IPS-NIHi11 (cell line): Measurements from ENCODE around the gene CBX8.

Experiments used
- DNase-seq: peaks from one replicate; pipeline ENCODE4 v3.0.0; 2012; ENCODE audit warnings: mixed read lengths, low spot score

CBX8 gene

DNA sequence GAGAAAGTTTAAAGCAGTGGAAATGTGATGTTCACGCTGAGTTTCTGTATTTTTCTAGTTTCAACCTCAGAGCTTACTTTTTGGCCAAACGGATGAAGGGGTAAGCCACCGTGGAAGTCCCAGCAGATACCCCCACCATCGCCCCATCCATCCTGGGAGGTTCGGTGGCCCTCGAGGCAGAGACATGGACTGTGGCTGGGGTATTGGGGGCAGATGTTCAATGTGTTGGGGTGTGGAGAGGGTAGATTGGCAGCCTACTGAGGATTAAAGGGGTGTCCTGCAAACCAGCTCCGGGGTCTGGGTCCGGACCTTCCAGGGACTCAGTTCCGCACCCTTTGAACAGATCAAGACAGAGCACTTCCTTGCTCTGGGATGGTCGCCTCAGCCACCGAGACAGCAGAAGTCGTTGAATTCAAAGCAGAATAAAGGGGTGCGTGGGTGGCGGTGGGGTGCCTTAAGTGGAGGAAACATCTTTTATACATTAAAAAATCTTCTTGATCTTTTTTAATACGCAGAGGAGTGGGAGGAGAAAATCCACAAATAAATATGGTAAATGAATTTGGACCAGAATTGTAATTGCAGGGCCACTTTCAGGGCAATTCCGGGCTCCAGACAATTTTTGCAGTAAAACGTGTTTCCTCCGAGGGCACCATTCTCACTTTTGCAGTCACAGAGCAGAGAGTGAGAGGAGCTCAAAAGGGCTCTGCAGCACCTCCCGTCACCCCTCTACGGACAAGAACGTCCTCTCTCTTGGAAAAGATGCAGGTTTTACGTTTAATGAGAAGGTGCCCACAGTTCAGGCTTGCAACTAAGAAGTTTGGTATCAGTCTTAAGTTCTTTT, 8.2 kb upstream of the CBX8 start:
- no peak for DNase-seq

DNA sequence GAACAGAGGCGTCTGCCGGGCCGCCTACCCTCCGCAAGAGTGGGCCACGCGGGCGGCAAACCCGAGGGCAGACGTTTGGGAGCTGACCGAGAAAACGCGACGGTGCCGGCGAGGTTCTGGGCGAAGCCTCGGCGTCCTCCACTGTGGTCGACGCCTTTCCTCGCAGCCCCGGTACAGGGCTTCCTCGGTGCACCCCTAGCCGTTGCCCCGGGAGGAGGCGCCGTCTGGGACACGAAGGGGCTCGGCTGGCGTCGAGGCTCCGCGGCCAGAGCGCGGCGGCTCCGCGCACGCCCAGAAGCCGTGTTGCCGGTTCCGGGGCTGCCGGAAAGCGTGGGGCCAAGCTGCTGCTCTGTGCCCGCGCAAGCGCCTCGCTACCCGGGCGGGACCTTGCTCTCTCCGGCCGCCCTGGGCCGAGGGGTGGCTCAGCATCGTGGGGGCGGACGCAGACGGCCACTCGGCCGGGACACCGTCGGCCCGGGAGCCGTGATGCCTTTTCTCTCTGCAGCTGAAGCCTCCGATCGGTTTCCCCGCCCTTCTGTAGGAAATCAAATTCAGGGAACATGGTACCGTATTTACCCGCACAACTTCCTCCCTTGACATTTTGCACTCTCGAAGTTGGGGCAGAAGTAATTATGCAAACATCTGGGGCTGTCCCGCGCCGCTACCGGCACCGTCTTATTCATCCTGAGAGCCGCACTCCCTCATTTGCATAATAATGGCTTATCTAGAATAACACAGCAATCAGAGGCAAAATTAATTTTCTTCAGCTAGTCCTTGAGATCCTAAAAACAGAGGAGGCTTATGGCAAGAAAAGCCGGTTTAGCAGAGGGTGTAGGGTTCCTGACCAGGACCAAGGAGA, 7.3 kb upstream of the CBX8 start:
- no peak for DNase-seq

DNA sequence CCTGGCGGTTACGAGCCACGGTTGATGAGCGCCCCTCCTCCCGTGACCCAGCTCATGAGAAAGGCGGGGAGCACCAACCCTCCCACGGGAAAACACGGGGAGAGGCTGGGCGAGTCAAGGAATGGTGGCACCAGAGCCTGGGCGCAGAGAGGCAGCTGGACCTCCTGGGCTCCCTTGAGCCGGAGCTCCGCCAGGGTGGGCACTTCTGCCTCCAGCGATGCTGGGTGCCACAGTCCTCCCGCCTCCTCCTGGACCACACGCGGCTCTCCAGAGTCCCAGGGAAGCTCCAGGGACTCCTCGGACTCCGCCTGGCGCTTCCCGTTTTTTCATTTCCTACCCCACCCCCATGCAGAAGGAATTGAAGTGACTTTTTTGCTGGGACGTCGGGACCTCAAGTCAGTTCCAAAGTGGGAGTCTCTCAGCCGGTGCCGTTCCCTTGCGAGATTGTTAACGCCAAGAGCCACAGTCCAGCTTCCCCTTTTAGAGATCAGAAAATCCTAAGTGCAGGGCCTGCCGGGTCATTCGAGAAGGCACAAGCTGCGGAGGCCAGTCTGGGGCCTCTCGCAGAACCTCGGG, 6.6 kb upstream of the CBX8 start:
- no peak for DNase-seq

DNA sequence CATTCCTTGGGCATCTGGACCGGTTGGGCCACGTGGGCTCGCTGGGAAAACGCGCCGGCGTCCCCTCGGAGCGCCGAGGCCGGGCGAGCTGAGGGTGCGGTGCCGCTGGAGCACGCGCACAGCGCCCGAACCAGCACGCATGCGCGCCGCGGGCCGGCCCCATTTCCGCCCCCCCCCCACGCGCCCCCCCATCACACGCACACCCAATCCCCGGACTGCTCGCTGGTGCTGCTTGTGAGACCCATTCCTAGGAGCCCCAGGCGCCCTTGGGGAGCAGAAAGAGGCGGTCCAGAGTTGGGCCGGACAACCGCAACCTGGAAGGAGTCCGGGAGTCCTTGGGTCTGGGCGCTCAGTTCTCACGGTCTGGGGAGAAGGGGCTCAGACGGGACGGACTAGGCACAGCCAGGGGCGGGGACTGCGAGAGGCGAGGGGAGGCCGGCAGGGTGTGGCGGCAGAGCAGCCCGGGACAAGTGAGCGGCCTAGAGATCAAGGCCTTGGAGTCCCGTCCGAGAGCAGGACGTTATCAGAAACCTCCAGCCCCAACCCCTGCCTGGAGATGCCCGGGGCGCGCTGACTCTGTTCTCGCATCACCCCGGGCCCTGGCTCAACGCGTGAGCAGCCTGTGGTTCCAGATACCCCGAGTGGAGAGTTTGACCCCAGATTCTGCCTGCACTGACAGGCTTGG, 6.0 kb upstream of the CBX8 start:
- no peak for DNase-seq

- DNase-seq, result no peak
Measured at GRCh38 chr17:79802039-79802735, 5.3 kb upstream of the CBX8 start.

GRCh38 chr17:79801156-79802038, 4.5 kb upstream of the CBX8 start:
- no peak for DNase-seq

DNA sequence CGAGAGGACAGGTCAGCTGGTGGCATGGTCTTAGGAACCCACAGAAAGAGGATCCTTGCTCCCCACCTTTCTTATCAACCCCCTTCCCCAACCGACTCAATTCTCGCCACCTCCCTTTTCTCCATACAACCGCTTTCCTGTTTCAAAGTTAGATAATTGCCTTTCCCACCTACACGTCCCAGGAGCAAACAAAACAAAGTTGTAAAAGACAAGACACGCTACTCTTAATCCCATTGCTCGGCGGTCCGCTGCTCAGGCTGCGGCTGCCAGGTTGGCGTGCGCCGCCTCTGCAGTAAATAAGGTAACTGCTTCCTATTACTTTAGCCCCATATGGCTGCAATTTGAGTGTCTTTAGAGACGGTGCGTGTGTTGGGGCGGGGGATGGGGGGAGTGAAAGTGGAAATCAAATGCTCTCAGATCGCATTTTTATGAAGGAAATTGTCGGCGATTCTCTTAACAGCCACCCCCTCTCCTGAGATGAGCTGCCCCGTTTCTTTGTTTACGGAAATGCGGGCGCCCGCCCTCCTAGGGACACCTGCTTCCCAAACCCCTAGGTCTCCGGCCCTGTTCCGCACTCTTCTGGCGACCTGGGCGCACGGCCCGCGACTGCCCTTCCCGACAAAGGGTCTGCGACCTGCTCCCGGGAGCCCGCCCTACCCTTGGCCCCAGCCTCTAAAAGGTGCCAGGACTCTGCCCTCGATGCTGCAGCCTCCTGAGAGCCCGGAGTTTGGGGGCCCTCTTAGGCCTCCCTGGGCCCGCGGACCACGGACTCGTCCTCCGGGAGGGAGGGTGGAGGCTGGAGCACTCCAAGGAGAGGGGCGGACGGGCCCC, 3.7 kb upstream of the CBX8 start:
- DNase-seq, result no peak

- DNase-seq, result no peak
Measured at GRCh38 chr17:79799538-79800324, 2.9 kb upstream of the CBX8 start.

DNA sequence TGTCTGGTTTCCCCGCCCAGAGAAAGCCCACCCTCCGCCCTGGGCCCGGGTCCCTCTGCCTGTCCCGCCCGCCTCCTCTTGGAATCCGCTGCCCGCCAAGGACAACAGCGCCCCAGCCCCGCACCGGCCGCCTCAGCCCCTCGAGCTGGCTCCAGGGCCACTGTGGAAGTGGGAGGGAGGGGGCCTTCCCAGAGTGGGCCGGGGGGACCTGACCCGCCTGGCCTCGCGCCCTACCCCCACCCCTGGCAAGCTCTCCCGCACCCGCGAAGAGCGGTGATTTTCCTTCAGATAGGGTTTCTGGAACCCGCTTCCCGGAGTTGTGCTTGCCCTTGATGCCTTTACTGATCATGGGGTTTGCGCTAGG, 2.3 kb upstream of the CBX8 start:
- DNase-seq, result no peak

DNA sequence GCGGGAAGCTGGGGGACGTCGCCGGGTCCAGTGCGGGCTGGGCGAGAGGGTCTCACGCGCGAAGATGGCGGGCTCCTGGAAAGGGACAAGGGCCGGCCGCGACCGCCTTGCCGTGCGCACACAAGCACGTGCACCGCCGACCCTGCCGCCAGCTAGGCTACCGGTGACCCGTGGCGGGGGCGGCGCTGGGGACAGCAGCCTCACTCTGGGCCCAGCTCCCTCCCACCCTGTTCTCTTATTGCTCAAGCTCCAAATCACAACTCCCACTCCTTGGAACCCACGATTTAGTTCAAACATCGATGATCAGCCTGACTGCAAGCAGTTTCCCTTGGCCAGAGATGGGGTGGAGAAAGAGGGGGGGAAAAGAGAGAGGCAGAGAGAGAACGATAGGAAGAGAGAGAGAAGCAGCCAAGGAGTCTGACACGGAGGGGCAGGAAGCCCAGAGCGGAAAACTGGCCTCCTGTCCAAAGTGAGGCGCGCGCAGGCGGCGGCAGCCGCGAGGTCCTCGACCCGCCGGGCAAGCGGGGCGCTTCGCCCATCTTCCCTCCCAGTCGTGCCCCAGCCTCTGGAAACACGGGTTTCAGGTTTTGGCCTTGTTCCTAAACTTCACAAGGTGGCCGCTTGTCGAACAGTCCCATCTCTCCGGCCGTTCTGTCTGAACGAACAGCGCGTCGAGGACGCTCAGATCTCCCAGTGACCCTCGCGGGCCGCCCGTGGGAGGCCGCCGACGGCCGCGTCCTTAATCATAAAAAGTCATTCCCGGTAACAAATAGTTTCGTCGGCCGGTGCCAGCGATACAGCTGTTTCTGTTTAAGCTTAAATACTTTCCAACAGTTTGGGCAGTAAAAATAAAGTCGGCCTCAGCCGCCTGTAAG, 1.7 kb upstream of the CBX8 start:
- no peak for DNase-seq

GRCh38 chr17:79797492-79798298, 818 bp upstream of the CBX8 start:
- no peak for DNase-seq

DNA sequence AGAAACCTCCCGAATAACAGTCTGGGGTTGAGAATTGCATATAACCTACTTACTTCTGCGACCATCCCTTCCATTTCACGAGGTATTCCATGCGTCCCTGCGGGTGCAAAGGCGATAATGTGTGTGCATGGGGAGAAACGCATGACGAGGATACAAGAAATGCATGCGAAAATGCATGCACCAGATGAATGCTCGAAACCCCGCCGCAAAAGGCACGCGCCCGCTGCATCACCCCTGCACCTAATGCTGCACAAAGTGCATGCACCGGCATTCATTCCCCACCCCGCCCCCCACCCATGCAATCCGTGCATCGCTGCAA, 474 bp downstream of the CBX8 start:
- DNase-seq, result no peak

GRCh38 chr17:79795795-79796443, 958 bp downstream of the CBX8 start:
- no peak for DNase-seq

DNA sequence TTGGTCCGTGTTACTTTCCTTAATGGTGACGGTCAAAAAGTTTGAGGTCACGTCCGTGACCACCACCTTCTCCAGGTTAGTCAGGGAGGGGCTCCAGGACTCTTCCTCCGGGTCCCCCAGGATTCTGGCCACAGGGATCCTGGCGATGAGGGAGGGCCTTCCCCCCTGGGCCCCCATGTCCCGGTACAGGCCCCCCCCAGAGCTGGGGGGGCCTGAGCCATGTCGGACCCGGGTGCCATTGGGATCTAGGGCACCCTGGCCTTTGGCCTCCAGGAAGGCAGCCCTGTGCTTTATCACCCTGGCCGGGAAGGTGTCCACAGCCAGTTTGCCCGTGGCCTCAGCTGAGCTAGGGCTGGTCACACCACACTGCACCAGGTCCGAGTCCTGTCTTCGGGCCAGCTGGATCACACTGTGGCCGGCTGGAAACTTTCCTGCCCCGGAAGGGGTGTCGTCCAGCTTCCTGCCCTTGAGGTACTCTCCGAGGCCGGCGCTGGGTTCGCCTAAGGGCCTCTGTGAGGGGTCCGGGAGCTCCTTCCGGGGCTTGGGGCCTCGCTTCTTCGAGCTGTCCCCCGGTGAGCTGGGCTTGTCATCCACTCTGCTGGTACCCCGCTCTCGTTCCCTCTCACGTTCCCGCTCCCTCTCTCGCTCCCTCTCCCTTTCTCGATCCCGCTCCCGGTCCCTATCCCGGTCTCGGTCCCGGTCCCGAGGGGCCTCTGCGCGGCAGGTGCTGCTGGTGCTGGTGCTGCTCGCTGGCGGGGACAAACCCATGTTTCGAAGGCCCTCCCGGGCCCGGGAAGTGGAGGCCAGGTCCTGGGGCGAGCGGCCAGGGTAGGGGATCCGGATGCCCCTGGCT, 2.0 kb downstream of the CBX8 start:
- DNase-seq, result no peak

GRCh38 chr17:79793924-79794304, 3.0 kb downstream of the CBX8 start:
- peak; percentile 75 for DNase-seq
